DND-41 (cell line): ENCODE data around the gene DDX31.

ENCODE experiments used
- EZH2 ChIP-seq: IDR thresholded peaks from 3 replicates; pipeline ENCODE4 v1.6.1; 2012; ENCODE audit warnings: borderline replicate concordance, low read depth, mild to moderate bottlenecking, moderate library complexity, low read length, inconsistent platforms; ENCODE audit not compliant: severe bottlenecking
- TF ChIP-seq, protein P1 (sequence below): IDR thresholded peaks from 2 replicates; pipeline ENCODE4 v1.5.1; 2012; ENCODE audit warnings: borderline replicate concordance, low read length, moderate library complexity, mild to moderate bottlenecking; ENCODE audit not compliant: poor library complexity, severe bottlenecking; ENCODE audit errors: extremely low read depth

DNA sequence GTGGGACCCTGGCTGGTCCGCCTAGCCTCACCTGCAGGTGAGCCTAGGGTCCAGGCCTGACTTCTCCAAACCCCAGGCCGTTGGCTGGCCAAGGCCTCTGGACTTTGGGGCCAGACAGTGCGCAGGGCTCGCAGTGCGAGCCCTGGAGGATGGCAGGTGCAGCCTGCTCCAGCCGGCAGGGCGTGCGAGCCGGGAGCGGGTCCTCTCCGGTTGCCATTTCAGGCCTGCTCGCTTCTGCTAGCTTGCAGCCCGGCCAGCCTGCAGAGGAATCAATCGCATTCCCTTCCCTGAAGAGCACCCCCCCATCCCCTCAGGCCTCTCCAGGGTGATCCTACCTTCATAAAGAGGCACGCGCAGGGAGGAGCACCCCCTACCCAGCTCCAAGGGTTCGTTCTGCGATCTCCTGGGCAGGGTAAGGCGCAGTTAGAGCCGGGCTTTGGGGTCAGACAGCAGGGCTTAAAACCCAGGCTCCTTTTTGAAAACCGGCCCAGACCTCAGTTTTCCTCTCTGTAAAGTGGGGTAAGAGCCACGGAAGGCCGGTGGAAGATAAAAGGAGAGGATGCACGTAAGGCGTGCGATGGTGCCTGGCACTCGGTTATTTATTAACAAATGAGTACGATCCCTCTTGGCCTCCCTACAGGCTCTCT, 81.2 kb downstream of the DDX31 start:
- TF ChIP-seq, protein P1, sequence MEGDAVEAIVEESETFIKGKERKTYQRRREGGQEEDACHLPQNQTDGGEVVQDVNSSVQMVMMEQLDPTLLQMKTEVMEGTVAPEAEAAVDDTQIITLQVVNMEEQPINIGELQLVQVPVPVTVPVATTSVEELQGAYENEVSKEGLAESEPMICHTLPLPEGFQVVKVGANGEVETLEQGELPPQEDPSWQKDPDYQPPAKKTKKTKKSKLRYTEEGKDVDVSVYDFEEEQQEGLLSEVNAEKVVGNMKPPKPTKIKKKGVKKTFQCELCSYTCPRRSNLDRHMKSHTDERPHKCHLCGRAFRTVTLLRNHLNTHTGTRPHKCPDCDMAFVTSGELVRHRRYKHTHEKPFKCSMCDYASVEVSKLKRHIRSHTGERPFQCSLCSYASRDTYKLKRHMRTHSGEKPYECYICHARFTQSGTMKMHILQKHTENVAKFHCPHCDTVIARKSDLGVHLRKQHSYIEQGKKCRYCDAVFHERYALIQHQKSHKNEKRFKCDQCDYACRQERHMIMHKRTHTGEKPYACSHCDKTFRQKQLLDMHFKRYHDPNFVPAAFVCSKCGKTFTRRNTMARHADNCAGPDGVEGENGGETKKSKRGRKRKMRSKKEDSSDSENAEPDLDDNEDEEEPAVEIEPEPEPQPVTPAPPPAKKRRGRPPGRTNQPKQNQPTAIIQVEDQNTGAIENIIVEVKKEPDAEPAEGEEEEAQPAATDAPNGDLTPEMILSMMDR = no peak
- no peak for TF ChIP-seq EZH2
